Measurements from ENCODE around the gene SRPK3. TPM values are rescaled to one million over a fixed set of nuclear protein-coding genes. Genes with fewer than 3 reads are reported as not detected.

Gene SRPK3
- total and polyA plus RNA-seq, 2 donors (not counting 1 experiment from before 2014, with no cell fraction given): not detected

GRCh38 chrX:153778684-153779101 is 2.1 kb upstream of the SRPK3 start:
- no peak overlapping the region for H3K4me3 Mint-ChIP-seq
- intact Hi-C loops (cut with micrococcal nuclease): no loop called here

More at GRCh38 chrX:153778684-153779101, 2.1 kb upstream of the SRPK3 start:
- Histone ChIP-seq H3K4me2 (replicated peaks; ENCODE audit: low read depth, low read length, poor library complexity, severe bottlenecking) (no peak overlapping the region), H3K9me3 (ENCODE audit: control extremely low read depth in 1 of 3, control insufficient read depth in 2 of 3, insufficient read depth in 1 of 3, low read length in 2 of 3) (no peaks in the 10 kb centered on the region), H3K4me1 (ENCODE audit: control insufficient read depth in 2 of 2, insufficient read depth in 2 of 2, low read length in 2 of 2) (no peaks in the 10 kb centered on the region), H3K79me2 (ENCODE audit: control insufficient read depth, insufficient read depth, low read length) (no peaks in the 10 kb centered on the region), H3K9ac (ENCODE audit: low read length) (no peak overlapping the region), H3K4me3 (ENCODE audit: control extremely low read depth in 1 of 5, extremely low read depth in 1 of 5, insufficient read depth in 1 of 5, low read depth in 2 of 5, low read length in 4 of 5) (no peak overlapping the region), H3K27me3 (replicated peaks in 1 of 4; ENCODE audit: control extremely low read depth in 1 of 4, control insufficient read depth in 3 of 4, insufficient read depth in 4 of 4, low read length in 3 of 4) (peaks cover 0 to 2% (median 0%) of the 10 kb centered on the region in 4 experiments), H4K20me1 (ENCODE audit: control insufficient read depth, insufficient read depth, low read length, poor library complexity, severe bottlenecking) (no peaks in the 10 kb centered on the region), H2AFZ (ENCODE audit: insufficient read depth, low read depth, low read length, poor library complexity, severe bottlenecking) (no peak overlapping the region), H3K36me3 (replicated peaks in 1 of 2; ENCODE audit: control extremely low read depth in 1 of 2, control insufficient read depth in 1 of 2, extremely low read depth in 1 of 2, insufficient read depth in 2 of 2, low read length in 1 of 2) (no peaks in the 10 kb centered on the region), H3K27ac (ENCODE audit: low read length in 2 of 2) (no peak overlapping the region)
- Mint-ChIP-seq H3K27me3 (peaks cover 7% of the 10 kb centered on the region), H3K4me1 (peaks cover 4% of the 10 kb centered on the region), H3K27ac (no peak overlapping the region), H3K9me3 (ENCODE audit: insufficient read depth) (no peaks in the 10 kb centered on the region)
- ChIA-PET CTCF (interaction anchor here (1.2 kb wide), 1 partner anchor 168 kb away, joined by 3 read pairs; no protein-coding TSS in a partner anchor), POLR2A (no interaction called here)
- no peak for DNase-seq
- no peak for ATAC-seq (ENCODE audit: low read depth)
- TF ChIP-seq EZH2 (IDR thresholded peaks at IDR 0.05; ENCODE audit: borderline replicate concordance, insufficient read depth, low read depth, low read length, poor library complexity, severe bottlenecking) (no peak), CTCF (IDR thresholded peaks at IDR 0.05) (no peak)
- WGBS (ENCODE audit: insufficient coverage): 84% methylated on average over 9 of the region's 16 CpGs

Data from B cell (primary cell).